Measurements from ENCODE around the gene NPDC1. TPM values are rescaled to one million over a fixed set of nuclear protein-coding genes. Genes with fewer than 3 reads are reported as not detected.

The NPDC1 gene
- total RNA-seq, 1 experiment from 2014 or later: 25.4 TPM

- ATAC-seq: no peak
Observed at GRCh38 chr9:137062384-137062783, 16.4 kb upstream of the NPDC1 start.

GRCh38 chr9:137058521-137059234 lies 12.7 kb upstream of the NPDC1 start:
- Histone ChIP-seq H3K9ac (ENCODE audit: low read length) (no peak overlapping the region), H3K27me3 (ENCODE audit: low read length) (no peaks in the 10 kb centered on the region), H3K9me2 (replicated peaks; ENCODE audit: low read length) (no peaks in the 10 kb centered on the region), H3K79me2 (ENCODE audit: low read length) (no peaks in the 10 kb centered on the region), H2AFZ (ENCODE audit: low read length) (no peak overlapping the region), H4K20me1 (ENCODE audit: low read length) (no peaks in the 10 kb centered on the region), H3K36me3 (ENCODE audit: low read depth, low read length) (no peaks in the 10 kb centered on the region), H3K27ac (ENCODE audit: low read length) (no peak overlapping the region), H3K4me2 (ENCODE audit: low read length) (no peak overlapping the region), H3F3A (ENCODE audit: low read length, unreplicated experiment) (no peaks in the 10 kb centered on the region), H3K4me3 (ENCODE audit: low read length) (no peak overlapping the region), H3K9me3 (ENCODE audit: low read length) (no peaks in the 10 kb centered on the region), H3K4me1 (ENCODE audit: insufficient read depth, low read length) (peaks cover 24% of the 10 kb centered on the region)
- POLR2A ChIA-PET (ENCODE audit: unreplicated experiment): no interaction called here
- no peak for ATAC-seq
- no TSS peak for BruUV-seq (replicated peaks)
- no peak for TF ChIP-seq CTCF (conservative IDR thresholded peaks at IDR 0.05; ENCODE audit: low read depth, low read length)
- no peak for TF ChIP-seq EZH2phosphoT487 (IDR thresholded peaks at IDR 0.05; ENCODE audit: borderline replicate concordance, low read length)
- no peak for TF ChIP-seq EZH2 (IDR thresholded peaks at IDR 0.05; ENCODE audit: low read length, unreplicated experiment)
- CTCF ChIA-PET: no interaction called here
- no peak for DNase-seq
- intact Hi-C loops (cut with micrococcal nuclease): no loop called here

More at GRCh38 chr9:137062384-137062783, 16.4 kb upstream of the NPDC1 start:
- BruUV-seq (replicated peaks): TSS peak; percentile 64
- H3K4me3 ChIP-seq (ENCODE audit: low read length): no peak overlapping the region
- no peak overlapping the region for H3K4me2 ChIP-seq (ENCODE audit: low read length)
- TF ChIP-seq CTCF (conservative IDR thresholded peaks at IDR 0.05; ENCODE audit: low read depth, low read length): no peak
- no peak for TF ChIP-seq EZH2 (IDR thresholded peaks at IDR 0.05; ENCODE audit: low read length, unreplicated experiment)
- TF ChIP-seq EZH2phosphoT487 (IDR thresholded peaks at IDR 0.05; ENCODE audit: borderline replicate concordance, low read length): no peak
- no peaks in the 10 kb centered on the region for H3K9me3 ChIP-seq (ENCODE audit: low read length)
- no peaks in the 10 kb centered on the region for H3K36me3 ChIP-seq (ENCODE audit: low read depth, low read length)
- H4K20me1 ChIP-seq (ENCODE audit: low read length): no peaks in the 10 kb centered on the region
- intact Hi-C loops (cut with micrococcal nuclease): no loop called here
- no peak for DNase-seq
- no peaks in the 10 kb centered on the region for H3F3A ChIP-seq (ENCODE audit: low read length, unreplicated experiment)
- H2AFZ ChIP-seq (ENCODE audit: low read length): no peak overlapping the region
- peaks cover 10% of the 10 kb centered on the region for H3K79me2 ChIP-seq (ENCODE audit: low read length)
- H3K9me2 ChIP-seq (replicated peaks; ENCODE audit: low read length): no peaks in the 10 kb centered on the region
- CTCF ChIA-PET: no interaction called here
- no peak overlapping the region for H3K27ac ChIP-seq (ENCODE audit: low read length)
- H3K27me3 ChIP-seq (ENCODE audit: low read length): no peaks in the 10 kb centered on the region
- peaks cover 3% of the 10 kb centered on the region; the same call in 1 of the 2 replicates for H3K4me1 ChIP-seq (ENCODE audit: insufficient read depth, low read length)
- POLR2A ChIA-PET (ENCODE audit: unreplicated experiment): no interaction called here
- no peak overlapping the region for H3K9ac ChIP-seq (ENCODE audit: low read length)

- CTCF ChIA-PET: no interaction called here
- intact Hi-C loops (cut with micrococcal nuclease): no loop called here
- Histone ChIP-seq H3K4me1 (ENCODE audit: insufficient read depth, low read length) (peaks cover 24% of the 10 kb centered on the region), H3K4me2 (ENCODE audit: low read length) (peak overlapping the region; percentile 57), H3K27me3 (ENCODE audit: low read length) (no peaks in the 10 kb centered on the region), H4K20me1 (ENCODE audit: low read length) (no peaks in the 10 kb centered on the region), H3F3A (ENCODE audit: low read length, unreplicated experiment) (no peaks in the 10 kb centered on the region), H2AFZ (ENCODE audit: low read length) (no peak overlapping the region), H3K9ac (ENCODE audit: low read length) (no peak overlapping the region), H3K9me3 (ENCODE audit: low read length) (no peaks in the 10 kb centered on the region), H3K9me2 (replicated peaks; ENCODE audit: low read length) (no peaks in the 10 kb centered on the region), H3K36me3 (ENCODE audit: low read depth, low read length) (no peaks in the 10 kb centered on the region), H3K79me2 (ENCODE audit: low read length) (no peaks in the 10 kb centered on the region), H3K4me3 (ENCODE audit: low read length) (no peak overlapping the region), H3K27ac (ENCODE audit: low read length) (no peak overlapping the region)
- POLR2A ChIA-PET (ENCODE audit: unreplicated experiment): interaction anchor here (0.7 kb wide), 1 partner anchor 28 kb away, joined by 3 read pairs; no protein-coding TSS in a partner anchor
- ATAC-seq (no peak; the same call in none of the 2 replicates), DNase-seq (no peak)
- TF ChIP-seq EZH2phosphoT487 (IDR thresholded peaks at IDR 0.05; ENCODE audit: borderline replicate concordance, low read length) (no peak), EZH2 (IDR thresholded peaks at IDR 0.05; ENCODE audit: low read length, unreplicated experiment) (no peak), CTCF (conservative IDR thresholded peaks at IDR 0.05; ENCODE audit: low read depth, low read length) (no peak)
- BruUV-seq (replicated peaks): no TSS peak
Observed at GRCh38 chr9:137057545-137057944, 11.6 kb upstream of the NPDC1 start.
